Hematopoietic multipotent progenitor cell treated with erythropoietin and hydrocortisone succinate and interleukin-3 and kit ligand, for 6 days (in vitro differentiated cells): ENCODE measurements around the gene DACH1.

Experiments used
- DNase-seq: peaks from one replicate; pipeline ENCODE4 v3.0.0-alpha.2; 2015

The DACH1 gene

GRCh38 chr13:71685072-71685471, 181.9 kb downstream of the DACH1 start:
- DNase-seq, result no peak

GRCh38 chr13:71681901-71682613, 184.9 kb downstream of the DACH1 start:
- DNase-seq, result no peak

DNA sequence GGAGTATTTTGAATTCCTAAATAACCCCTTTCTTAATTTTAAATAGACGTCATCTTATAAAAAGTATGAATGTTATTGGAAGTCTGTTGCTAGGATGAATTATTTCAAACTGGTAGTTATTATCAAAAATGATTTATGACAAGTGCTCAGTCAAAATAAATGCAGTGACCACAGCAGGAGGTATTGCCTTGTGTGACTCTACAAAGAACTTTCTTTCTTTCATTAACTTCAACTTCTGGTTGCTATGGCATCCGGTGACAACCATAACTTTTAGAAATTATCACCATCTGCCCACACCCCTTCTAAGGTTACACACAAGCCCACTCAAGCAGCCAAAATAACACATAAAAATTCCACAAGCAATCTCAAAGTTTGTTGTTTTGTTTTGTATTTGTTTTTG, 189.9 kb downstream of the DACH1 start:
- no peak for DNase-seq

DNA sequence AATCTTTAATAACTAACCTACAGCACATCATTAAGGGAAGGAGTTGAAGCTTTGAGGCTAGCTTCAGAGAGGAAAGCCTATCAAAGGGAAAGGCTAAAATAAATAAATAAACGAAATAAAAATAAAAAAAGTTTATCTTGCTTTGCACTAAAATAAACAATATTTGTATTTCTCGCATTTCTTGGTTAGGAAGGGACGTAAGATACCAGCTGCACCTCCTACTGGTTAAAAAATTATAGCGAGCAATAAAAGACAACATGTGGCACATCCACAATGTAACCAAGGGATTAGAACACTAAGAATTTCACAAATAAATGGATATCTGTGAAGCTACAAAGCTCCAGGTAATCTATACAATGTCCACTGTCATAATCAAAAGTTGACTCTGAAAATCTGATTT, 194.5 kb downstream of the DACH1 start:
- peak; percentile 22 for DNase-seq

- DNase-seq, result no peak
Observed at GRCh38 chr13:71663431-71663830, 203.6 kb downstream of the DACH1 start.

DNA sequence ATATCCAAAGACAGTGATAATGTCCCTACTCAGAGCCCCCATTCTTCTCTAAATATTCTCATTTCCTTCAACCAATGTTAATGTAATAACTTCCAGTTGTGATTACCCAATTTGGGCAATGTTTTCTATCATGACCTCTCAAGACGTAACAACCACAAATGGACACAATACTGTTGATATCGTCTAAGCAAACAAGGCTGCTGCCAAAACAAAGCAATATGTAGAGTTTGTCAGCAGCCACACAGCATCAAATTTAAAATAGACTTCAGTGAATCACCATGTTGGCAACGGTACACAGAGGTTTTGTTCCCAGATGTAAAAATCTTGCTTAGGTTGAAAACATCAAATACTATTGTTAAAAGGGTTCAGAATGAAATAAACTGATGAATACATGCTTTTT, 205.1 kb downstream of the DACH1 start:
- no peak for DNase-seq

- no peak for DNase-seq
Observed at GRCh38 chr13:71659404-71659803, 207.6 kb downstream of the DACH1 start.

DNA sequence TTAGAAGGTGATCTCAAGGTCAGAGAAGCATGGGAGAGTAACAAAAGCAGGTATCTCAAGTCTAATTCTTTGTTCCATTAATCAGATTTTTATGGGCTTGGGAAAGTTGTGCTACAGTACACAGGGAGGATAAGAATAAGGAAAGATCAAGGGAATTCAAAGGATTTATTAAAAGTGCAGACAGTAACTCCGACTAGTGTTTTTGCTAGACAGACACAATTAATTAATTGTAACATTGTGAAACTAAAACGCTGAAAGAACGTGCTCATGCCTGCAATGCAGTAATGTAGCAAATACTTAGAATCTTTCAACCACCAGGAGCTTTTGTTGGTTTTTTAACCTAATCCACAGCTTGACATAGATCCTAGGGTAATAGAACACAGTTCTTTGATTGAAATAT, 221.5 kb downstream of the DACH1 start:
- no peak for DNase-seq

DNA sequence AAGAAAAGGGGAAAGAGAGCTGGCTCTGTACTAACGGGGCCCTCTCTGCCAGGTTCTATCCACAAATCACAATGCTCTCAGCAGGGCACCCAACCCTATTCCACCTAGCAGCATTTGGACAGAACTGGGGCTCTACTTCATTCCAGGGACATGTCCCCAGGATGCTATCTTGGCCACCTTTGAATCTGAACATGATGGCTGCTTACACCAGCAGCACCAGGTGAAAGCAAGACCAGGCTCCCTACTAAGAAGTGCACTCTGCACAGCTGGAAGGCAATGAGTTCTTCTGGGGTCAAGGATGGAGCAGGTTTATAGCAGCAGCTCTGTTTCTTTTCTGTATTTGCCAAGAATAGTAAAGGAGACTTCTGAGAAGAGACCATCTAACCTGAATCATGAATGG, 222.4 kb downstream of the DACH1 start:
- no peak for DNase-seq

DNA sequence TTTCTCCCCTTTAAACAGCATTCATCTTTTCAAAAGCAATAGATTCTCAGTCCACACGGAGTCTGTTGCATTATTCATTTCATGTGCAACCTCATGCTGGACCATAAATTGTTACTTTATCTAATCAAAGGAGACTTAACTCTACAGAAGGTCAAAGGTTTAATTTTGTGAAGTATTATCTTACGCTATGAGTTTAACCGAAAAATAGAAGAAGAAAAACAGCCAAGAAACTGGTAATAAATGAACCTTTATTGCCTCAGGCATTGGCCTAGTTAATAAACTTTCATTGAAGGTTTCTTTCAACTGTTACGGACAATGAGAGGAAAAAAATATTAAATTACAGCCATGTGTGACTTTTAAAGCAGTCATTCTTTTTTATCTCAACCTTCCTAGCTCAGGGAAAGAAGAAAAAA, 223.6 kb downstream of the DACH1 start:
- no peak for DNase-seq

DNA sequence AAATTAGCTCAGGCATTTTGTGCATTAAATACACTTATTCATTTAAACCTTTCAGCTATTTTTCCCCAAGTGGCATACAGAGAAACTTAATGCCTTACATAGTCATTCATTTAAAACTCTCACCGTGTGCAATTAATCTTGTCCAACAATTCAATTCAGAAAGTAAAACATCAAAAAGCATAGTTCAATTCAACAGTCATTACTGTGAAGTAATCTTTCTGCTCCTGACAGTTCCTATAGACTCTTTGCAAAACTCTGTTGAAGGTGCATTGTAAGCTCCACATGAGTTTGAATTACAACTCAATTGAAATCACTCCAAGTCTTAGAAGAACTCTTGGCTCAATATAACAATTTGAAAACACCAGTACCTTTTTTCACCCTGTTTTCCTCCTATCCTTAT, 228.3 kb downstream of the DACH1 start:
- DNase-seq, result no peak

GRCh38 chr13:71634602-71635443, 232.2 kb downstream of the DACH1 start:
- no peak for DNase-seq

- no peak for DNase-seq
Observed at GRCh38 chr13:71634182-71634581, 232.8 kb downstream of the DACH1 start.

DNA sequence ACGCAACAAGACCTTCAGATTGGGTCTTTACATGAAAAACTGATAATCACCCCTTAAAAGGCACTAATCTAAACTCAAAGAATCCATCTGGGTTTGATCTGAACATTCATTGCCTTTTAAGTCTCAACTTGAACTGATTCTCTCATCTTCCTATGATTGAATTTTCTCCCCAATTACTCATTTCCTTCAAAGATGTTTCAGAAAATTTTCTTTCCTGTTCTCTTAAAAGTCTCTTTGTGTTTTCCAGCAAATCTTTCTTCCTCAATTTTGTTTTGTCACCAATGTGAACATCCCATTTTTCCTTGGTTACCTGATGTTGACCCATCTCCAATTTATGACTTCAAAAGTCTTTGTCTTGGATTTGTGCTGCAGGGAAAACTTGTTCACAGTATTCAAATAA, 234.3 kb downstream of the DACH1 start:
- no peak for DNase-seq

GRCh38 chr13:71632206-71632605, 234.8 kb downstream of the DACH1 start:
- DNase-seq, result no peak

DNA sequence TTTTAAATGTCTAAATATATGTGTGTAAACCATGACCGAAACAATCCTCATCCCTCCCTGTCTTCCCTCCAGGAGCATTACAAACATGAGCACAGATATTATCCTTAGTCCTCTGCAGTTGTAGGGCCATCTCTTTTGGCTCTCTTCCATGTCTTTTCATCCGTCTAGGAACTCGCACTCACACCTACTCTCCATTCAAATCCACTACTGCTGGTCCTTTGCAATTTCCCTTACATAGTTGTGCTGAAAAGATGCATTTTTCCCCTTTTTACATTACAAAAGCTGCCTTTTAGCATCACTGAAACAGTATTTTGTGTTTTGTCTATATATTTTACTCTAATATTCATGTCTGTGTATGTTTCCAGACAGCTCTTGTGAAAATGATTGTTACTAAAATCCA, 237.8 kb downstream of the DACH1 start:
- DNase-seq, result no peak

DNA sequence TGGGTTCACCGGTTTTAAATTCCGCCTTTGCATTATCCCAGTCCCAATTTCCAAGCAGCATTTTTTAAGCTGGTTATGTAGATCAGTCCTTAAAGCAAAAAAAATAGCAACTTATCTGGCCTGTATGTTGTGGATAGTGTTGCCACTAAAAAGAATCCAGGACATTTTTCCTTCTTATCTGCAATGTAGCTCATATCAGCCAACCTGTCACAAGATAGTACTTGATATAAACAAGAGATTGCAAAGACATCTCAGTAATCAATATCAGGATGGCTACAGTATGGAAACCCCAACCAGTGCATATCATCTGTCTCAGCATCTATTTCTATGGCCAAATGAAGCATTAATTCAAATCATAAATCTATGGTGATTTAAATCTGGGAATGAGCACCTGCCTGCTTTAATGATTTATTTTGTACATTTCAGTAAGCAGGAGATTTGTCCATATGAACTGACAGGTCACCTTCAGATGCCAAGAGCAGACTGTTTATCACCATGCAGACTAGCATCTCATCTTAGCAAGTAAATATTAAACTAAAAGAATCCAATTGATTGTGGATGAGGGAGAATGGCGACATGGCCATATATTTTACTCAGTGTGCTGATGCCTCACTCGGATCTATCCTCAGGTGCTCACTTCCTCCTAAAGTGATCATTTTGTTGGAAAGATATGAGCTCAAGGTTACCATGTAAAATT, 240.4 kb downstream of the DACH1 start:
- DNase-seq, result no peak

GRCh38 chr13:71625694-71626093, 241.3 kb downstream of the DACH1 start:
- no peak for DNase-seq

GRCh38 chr13:71624653-71625600, 242.1 kb downstream of the DACH1 start:
- peak; percentile 69 for DNase-seq

GRCh38 chr13:71621174-71622124, 245.6 kb downstream of the DACH1 start:
- DNase-seq, result no peak

- DNase-seq, result no peak
Observed at GRCh38 chr13:71619096-71619495, 247.9 kb downstream of the DACH1 start.
